ENCODE data around the gene ZNF718.
"Not testable (repeated sequence)": the region's sequence is repeated elsewhere in the genome, so short reads cannot be mapped to it uniquely, and the experiment has no call there.

The ZNF718 gene

GRCh38 chr4:161496-162284 is 37.4 kb downstream of the ZNF718 start:
- DNase-seq = no peak

GRCh38 chr4:169640-170039 is 45.3 kb downstream of the ZNF718 start:
- not testable (repeated sequence) for DNase-seq

GRCh38 chr4:171318-171717 is 47.0 kb downstream of the ZNF718 start:
- not testable (repeated sequence) for DNase-seq

GRCh38 chr4:173666-174314 is 49.5 kb downstream of the ZNF718 start:
- DNase-seq = no peak

- DNase-seq = no peak
These were observed 51.7 kb downstream of the ZNF718 start for GRCh38 chr4:175986-176385.

GRCh38 chr4:176995-177394 is 52.7 kb downstream of the ZNF718 start:
- DNase-seq = no peak

GRCh38 chr4:182225-182624 is 57.9 kb downstream of the ZNF718 start:
- DNase-seq = not testable (repeated sequence)

- DNase-seq = no peak
These were observed 63.8 kb downstream of the ZNF718 start for GRCh38 chr4:188091-188490.

- DNase-seq = not testable (repeated sequence)
These were observed 70.9 kb downstream of the ZNF718 start for GRCh38 chr4:195159-195558.

- DNase-seq = no peak
These were observed 76.6 kb downstream of the ZNF718 start for GRCh38 chr4:200936-201335.

- DNase-seq = not testable (repeated sequence)
These were observed 78.5 kb downstream of the ZNF718 start for GRCh38 chr4:202822-203221.

- no peak for DNase-seq
These were observed 80.9 kb downstream of the ZNF718 start for GRCh38 chr4:205097-205756.

GRCh38 chr4:206054-206453 is 81.8 kb downstream of the ZNF718 start:
- DNase-seq = no peak

GRCh38 chr4:208416-209096 is 84.3 kb downstream of the ZNF718 start:
- not testable (repeated sequence) for DNase-seq

GRCh38 chr4:211033-211511 is 86.8 kb downstream of the ZNF718 start:
- no peak for DNase-seq

GRCh38 chr4:212438-213188 is 88.3 kb downstream of the ZNF718 start:
- DNase-seq = no peak

- not testable (repeated sequence) for DNase-seq
These were observed 88.9 kb downstream of the ZNF718 start for GRCh38 chr4:213189-213535.

Data from DMS79 treated with DMSO at 0.1 percent for 48 hours (cell line).